Cortex of kidney (tissue), 1 donor: ENCODE results near the gene TTC39A.
"Not testable (repeated sequence)": the region's sequence is repeated elsewhere in the genome, so short reads cannot be mapped to it uniquely, and the experiment has no call there.

Experiments
- DNase-seq: peaks from one replicate; lab custom pipeline; 2025; lab: John Stamatoyannopoulos, UW

Gene TTC39A

DNA sequence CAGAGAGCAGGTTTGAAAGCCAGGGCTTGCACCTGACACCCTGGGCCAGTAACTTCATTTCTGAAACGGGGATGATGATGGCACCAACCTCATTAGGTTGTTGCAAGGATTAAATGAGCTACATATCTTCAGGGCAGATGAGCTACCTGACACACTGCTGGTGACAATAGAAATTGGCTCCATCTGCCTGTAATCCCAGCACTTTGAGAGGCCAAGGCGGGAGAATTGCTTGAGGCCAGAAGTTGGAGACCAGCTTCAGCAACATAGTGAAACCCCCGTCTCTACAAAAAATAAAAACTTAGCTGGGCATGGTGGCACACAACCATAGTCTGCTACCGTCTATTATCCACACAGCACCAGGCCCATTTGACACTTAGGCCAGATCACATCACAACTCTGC, 6.3 kb upstream of the TTC39A start:
- DNase-seq = no peak

DNA sequence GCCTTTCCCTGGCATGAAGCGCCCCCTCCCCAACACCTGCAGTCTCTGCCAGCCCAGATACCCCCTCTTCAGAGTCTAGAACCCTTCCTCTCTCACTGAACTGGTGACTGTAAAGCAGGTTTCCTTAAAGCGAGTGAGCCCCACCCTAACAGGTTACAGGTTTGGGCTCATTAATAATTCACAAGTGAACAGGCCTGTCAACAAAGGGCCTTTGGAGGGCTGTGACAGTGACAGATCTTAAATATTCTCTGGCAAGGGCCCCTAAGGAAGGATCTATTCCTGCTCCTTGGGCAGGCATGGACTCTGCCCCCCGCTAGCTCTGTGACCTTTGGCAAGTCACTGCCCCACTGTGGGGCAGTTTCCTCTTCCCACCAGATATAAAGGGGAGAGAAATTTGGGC, 5.6 kb upstream of the TTC39A start:
- DNase-seq = no peak

DNA sequence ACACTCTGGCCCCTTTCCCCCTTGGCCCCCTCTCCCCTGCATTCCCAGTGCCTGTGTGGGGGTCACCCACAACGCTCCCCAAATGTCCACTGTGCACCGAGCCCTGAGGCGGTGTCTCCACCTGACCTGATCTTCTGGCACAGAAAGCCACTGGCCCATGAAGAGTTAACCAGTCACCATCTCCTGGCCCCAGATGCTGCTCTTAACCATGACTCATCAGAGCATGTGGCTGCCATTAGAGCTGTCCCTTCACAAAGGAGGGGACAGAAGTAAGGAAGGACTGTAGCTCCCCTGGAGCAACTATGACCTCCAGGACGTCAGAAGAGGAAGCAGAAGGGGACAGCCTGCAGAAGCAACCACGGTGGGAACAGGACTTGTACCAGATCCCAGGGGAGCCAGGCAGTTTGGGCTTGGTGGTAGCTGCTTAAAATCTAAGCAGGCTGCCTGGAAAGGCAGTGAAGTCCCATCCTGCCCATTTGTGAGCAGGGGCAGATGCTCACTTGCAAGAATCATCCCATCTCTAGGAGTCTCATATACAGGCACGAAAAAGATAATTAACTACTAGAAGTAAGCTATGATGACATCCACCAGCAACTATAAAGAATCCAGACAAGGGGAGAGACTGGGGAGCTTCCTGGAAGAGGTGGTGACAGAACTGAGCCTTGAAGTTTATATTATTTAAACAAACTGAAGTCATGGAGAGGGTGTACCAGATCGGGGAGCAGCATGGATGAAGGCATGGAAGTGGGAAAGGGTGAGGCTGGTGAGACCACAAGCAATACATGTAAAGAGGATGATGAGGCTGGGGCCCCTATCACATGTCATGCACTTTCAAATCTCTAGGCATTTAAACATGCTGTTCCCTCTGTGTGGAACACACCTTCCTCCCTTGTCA, 1.1 kb upstream of the TTC39A start:
- DNase-seq = no peak

DNA sequence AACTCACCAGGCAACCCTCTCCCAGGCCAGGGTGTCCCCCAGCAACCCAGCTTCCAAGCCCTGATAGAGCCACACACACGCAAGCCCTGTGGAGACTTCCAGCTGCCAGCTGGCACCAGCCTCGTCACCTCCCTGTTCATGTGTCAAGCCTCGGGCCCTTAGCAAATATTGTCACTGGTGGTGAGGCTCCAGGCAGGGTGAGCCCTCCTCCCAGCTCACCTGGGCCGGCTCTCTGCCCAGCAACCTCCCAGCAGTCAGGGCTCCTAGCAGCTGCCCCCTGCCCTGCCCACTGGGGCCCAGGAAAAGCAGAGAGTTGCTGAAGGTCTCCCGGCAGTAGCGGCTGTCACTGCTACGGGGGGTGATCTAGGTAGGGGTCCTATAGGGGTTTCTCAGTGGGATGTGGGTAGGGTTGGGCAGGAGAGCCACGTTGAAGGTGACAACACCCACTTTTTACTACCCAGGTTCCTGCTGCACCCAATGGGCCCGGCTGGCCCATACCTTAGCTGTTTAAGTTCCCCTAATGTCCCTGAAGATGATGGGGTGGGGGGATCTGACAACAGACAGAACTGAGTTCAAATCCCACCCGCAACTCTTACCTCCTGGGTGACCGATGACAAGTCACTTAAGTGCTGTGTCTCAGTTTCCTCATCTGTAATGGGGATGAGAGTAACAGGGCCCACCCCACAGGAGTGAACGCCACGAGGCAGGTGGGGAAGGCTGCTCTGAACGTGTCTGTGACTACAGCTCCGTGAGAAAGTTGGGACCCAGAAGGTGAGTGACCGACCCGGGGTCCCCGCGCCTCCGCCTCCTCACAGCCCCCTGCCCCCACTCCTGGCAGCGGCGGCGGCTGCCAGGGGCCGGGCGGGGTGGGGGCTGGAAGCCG, 678 bp downstream of the TTC39A start:
- DNase-seq = no peak

DNA sequence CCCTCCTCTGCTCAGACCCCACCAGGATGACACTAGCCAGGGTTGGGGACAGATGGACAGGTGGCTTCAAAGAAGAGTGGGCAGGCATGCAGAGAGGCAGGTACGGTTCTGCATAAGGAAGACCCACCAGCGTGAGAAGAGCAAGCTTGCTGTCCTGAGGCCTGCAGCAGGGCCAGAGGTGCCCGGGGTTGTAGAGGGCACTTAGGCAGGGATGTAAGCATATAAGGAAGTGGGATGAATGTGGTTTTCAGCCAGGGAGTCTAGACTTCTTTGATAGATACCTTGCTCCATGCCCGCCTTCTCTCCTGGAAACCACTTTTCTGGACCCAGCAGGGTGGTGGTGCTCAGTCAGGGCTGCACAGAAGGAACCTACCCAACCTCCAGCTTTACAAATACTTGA, 1.4 kb downstream of the TTC39A start:
- no peak for DNase-seq

DNA sequence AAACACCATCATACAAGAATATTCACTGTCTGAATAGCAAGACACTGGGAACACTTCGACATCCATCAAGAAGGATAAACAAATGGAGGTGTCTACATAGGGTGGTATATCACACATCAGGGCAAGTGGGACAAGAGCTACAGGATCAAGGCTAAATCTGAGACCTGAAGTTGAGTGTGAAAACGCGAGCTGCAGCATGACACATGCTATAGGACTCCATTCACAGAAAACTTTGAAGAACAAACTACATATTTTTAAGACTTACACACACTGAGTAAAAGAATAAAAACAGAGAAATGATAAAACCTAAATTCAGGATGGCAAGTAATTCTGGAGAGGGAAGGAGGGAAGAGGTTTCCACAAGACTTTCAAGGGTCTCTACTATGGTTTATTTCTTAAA, 2.1 kb downstream of the TTC39A start:
- DNase-seq = no peak

DNA sequence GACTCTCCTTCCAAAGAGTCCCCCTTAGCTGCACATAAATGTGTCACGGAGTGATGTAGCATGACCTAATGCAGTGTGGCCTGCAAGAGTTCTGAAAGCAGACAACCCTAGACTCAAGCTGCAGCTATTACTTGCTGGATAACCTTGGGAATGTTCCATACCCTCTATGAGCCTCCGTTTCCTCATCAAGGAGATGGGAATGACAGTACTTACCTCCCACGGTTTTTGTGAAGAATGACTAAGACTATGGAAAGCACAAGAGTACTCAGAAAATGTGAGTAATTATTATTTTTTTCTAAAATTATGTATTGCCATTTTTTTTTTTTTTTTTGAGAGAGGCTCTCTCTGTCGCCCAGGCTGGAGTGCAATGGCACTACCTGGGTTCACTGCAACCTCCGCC, 3.0 kb downstream of the TTC39A start:
- DNase-seq = no peak

DNA sequence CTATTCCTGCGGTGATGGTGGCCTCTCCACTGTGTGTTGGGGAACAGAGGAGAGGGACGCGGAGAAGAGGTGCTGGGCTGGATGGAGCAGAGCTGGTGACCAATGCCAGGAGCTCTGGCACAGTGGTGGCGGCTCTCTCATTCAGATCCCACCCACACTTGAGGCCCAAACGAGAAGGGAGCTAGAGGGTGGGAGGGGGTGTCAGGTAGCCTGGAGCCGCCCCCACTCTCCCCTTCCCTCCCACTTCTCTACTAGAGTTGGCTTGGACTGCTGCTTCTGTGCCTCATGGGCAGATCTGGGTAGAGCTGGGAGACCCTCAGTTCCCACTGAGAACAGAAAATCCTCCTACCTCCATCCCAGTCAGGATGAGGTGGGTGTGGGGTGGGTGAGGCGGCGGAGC, 3.5 kb downstream of the TTC39A start:
- no peak for DNase-seq

DNA sequence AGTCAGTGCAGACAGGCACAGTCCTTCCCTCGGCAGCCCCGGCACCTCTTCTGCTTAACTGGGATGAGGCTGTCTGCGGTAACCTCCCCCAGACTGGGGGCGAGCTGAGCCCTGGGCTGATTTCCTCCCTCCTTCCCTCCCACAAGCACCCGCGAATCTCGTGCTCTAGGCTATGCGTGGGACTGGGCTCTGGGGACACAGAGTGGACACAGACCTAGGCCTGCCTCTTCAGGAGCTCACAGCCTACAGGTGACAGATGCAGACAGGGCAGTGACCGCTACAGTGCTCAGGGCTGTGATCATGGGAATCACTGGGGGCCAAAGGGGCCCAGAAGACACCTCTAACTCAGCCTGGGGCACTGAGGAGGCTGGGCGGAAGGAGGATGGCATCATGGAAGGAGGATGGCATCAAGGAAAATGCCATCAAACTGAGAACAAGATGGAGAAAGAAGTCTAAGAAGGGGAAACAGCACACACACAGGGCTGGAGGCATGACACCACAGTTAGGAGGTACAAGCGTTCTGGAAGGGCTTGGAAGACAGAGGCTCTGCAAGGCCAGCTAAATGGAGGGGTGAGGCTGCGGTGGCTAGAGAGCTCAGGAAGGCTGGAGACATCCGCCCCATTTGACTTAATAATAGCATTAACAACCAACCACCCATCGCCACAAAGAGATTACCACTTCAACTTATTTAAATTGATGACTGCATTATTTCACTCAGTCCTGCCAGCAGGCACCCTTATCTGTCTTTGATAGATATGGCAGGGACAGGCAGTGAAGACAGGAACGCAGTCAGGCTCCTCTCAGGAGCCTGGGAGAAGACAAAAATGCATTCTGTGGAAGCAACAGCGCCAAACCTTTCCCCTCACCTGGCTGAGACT, 4.2 kb downstream of the TTC39A start:
- DNase-seq = no peak

DNA sequence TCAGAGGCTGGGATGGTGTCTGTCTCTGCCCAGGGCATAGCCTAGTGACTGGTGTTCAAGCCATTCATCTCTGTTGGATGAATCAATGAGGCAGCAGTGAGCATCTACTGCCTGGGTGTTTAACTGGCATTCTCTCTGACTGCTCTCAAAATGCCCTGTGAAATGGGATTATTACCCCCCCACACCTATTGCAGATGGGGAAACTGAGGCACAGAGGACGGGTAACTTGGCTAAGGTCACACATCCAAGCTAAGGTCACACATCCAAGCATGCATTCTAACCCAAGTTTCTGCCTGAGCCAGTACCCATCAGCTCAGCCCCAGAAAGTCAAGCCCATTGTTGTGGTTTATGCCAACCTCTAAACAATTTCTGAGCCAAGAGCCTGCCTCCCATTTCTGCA, 5.0 kb downstream of the TTC39A start:
- DNase-seq = no peak

DNA sequence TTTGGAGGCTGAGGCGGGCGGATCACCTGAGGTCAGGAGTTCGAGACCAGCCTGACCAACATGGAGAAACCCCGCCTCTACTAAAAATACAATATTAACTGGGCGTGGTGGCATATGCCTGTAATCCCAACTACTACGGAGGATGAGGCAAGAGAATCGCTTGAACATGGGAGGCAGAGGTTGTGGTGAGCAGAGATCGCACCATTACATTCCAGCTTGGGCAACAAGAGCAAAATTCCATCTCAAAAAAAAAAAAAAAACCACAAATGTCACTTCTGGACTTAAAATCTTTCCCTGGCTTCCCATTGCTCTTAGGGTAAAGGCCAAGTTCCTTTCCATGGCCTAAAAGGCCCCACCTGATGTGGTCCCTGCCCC, 5.4 kb downstream of the TTC39A start:
- DNase-seq = not testable (repeated sequence)

DNA sequence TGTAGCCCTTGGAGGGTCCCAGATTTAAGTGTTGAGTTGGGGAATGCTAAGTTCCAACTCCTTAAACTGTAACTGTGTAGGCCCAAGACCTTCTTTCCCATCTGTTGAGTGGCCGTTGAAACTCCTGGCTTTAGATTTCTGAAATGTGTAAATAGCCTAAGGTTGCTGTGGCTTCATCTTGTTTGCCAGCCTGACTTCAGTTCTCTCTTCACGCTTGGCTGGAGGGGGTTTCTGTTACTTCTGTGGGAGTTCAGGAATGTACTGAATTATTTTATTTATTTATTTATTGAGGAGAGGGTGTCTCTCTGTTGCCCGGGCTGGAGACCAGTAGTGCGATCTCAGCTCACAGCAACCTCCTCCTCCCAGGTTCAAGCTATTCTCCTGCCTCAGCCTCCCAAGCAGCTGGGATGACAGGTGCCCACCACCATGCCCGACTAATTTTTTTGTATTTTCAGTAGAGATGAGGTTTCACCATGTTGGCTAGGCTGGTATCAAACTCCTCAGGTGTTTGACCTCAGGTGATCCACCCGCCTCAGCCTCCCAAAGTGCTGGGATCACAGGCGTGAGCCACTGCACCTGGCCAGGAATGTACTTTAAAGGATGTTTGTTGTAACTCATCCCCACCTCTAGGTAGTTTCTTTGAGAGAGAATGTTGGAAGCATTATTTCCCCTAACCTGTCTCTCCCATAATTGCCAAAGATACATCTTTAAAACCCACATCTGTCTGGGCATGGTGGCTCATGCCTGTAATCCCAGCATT, 5.9 kb downstream of the TTC39A start:
- no peak for DNase-seq

DNA sequence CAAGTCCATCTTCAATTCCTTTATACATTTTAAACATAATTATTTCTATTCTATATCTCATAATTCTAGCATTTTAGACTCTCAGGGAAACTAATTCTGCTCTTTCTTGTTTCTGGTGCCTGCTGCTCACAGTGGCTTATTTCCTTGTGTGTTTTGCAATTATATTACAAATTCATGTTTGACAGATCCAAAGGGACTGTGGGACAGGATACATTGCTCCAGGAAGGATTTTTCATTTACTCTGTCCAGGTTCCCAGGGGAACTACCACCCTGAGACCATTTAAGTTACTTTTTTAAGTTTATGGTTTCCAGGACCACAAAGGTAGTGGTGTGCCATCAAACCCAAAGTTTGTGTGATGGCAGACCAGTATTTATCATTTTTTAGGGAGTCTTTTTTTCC, 6.6 kb downstream of the TTC39A start:
- DNase-seq = no peak

DNA sequence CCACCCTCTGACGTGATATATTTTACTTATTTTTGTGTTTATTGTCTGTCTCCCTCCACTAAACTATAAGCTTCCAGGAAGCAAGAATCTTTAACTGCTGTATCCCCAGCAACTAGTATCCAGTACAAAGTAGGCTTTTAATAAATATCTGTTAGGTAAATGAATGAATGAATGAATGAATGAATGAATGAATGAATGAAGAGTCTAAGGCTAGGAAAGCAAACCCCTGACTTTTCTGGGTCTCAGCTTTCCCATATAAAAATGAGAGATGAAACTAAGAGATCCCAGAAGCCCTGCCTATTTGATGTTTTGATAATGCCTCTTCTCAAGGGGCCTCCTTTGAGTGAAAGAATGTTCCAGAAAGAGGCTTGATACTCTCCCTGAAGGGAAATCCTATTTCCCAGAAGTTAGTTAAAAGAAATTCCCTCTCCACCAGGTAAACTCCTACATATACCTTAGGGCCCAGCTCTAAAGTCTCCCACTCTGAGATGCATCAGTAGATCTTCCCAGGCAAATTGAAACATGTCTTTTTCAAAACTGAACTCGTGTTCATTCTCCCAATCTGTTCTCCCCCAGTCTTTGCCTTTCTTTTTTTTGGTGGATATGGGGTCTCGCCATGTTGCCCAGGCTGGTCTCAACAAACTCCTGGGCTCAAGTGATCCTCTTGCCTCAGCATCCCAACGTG, 7.8 kb downstream of the TTC39A start:
- DNase-seq = no peak

DNA sequence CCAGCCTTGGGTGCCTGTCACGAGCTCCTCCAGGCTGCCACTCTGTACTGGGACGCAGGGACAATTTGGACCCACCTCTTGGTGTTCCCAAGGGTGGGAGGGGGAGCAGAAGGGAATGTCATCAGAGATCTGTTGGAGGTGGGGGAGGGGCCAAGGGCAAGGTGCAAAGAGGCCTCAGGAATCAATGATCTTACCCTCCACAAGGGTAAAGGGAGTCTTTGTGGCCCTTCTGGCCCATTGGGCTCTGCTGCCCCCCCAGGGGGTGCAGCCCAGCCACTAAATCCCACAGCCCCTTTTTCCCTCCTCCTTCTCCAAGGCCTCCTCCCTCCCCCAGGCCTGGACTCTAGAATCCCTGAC, 8.5 kb downstream of the TTC39A start:
- DNase-seq = no peak

DNA sequence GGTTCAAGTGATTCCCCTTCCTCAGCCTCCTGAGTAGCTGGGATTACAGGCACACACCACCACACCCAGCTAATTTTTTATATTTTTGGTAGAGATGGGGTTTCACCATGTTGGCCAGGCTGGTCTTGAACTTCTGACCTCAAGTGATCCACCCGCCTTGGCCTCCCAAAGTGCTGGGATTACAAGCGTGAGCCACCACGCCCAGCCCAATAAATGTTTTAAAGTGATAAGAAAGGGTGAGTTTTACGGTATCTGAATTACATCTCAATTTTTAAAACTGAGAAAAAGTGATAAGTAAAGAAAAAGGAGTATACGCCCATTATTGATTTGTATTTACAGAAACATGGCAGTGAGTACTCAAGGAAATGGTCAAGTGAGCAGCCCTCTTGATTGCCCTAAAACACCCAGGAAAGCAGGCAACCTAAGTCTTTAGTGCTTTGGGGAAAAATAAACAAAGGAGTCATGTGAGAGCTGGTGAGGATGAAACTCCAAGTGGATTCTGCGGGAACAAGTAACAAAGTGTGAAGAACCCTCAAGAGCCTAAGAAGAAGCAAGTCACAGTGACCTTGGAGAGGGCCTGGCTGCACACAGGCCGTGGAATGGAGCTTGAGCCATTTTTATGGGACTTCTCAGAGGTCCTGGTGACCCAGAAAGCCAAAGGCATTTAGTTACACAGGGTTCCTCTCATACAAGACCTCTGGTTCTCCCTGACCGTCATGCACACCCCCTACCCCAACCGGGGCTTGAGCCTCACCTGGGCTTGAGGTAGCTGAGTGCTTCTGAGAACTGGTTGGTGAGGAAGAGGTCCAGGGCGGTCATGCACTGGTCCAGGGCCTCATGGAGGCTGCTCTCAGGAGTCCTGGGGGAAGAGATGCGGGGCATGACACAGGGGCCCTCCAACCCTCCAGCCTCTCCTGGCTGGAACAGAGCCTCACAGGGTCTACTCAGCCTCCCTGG, 9.1 kb downstream of the TTC39A start:
- DNase-seq = no peak

DNA sequence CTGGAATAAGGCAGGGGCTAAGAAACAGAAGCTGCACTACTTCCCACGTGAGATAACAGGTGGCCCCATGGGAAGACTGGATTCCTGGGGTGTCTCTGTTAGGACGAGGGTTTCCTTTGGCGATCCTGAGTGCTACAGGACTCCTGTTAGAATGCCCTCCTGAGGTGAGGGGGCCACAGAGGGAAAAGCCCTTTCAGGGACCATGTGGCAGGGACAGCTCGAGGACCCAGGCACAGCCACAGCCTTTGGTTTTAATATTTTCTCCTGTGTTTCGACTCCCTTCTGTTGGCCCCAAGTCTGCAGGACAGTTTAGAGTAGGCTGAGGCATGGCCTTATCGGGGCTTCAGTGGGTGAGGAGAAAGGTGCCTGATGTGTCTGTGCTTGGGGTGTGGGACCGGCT, 12.6 kb downstream of the TTC39A start:
- no peak for DNase-seq

DNA sequence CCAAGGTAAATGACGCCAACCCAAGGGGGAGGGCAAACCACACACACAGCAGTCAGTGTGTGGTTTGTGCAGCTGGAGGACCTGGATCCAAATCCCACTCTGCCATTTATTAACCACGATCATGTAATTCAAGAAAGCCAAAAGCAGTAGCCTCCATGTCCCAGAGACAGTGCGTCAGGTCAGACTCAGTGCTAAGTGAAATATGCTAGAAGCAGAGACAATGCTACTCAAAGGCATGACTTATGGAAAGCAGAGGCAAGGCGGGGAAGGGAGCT, 13.6 kb downstream of the TTC39A start:
- no peak for DNase-seq

DNA sequence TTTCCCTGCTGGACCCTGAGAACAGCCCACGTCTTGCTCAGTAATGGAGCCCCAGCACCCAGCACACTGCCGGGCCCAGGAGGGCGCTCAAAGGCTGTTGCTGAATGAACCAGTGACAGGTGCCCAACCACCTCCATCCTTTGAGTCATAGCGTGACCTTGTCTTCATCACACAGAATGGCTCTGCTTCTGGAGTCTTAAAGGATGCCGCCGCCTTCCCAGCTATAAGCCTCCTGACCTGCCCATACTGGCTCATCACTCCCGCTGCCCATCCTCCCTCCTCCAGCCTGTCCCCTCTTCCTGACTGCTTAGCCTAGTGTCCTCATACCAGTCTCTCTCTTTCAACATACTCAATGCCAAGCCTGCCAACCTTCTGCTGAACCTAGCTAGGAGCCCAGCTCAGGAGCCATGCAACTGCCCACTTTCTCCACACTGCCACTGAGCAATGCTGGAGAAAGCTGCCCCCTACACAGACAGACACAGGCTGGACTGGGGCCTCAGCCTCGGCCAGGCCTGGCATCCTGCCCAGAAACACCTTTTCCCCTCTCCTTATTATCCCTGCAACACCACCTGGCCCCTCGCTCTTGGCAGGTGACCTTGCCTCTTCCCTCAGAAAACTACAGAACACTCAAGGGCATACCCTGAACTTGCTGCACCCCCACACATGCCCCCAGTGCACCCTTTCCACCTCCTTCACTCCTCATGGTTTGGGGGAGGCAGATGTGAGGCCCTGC, 14.1 kb downstream of the TTC39A start:
- no peak for DNase-seq
